ENCODE results near the gene POLDIP2. TPM values are rescaled to one million over a fixed set of nuclear protein-coding genes. Genes with fewer than 3 reads are reported as not detected.

Gene POLDIP2
- polyA plus RNA-seq, 3 donors = 87.4 to 92.1 (median 88.0) TPM

Other genes starting within 250 kb of the POLDIP2 start
- gene TMEM97, start 38.3 kb downstream of the POLDIP2 start, polyA plus RNA-seq (ENCODE audit: insufficient read length in 3 of 3) = 10 to 100 TPM; 50.0 to 63.4 (median 50.0) TPM
- gene IFT20, start 22.1 kb downstream of the POLDIP2 start, polyA plus RNA-seq (ENCODE audit: insufficient read length in 3 of 3) = 10 to 100 TPM; 52.8 to 60.9 (median 58.2) TPM
- 10 to 100 TPM; 42.2 to 44.6 (median 42.3) TPM for gene TNFAIP1, start 21.8 kb downstream of the POLDIP2 start, polyA plus RNA-seq (ENCODE audit: insufficient read length in 3 of 3)
- not detected for gene SEBOX, start 7.7 kb upstream of the POLDIP2 start, polyA plus RNA-seq (ENCODE audit: insufficient read length in 3 of 3)
- gene VTN, start 12.8 kb upstream of the POLDIP2 start, polyA plus RNA-seq (ENCODE audit: insufficient read length in 3 of 3) = 10 to 100 TPM; 15.4 to 26.1 (median 19.4) TPM
- 10 to 100 TPM; 10.5 to 15.9 (median 15.4) TPM for gene SARM1, start 14.2 kb upstream of the POLDIP2 start, polyA plus RNA-seq (ENCODE audit: insufficient read length in 3 of 3)
- 10 to 100 TPM; 12.5 to 15.1 (median 13.5) TPM for gene SLC46A1, start 48.7 kb upstream of the POLDIP2 start, polyA plus RNA-seq (ENCODE audit: insufficient read length in 3 of 3)
- gene SLC13A2, start 116.1 kb upstream of the POLDIP2 start, polyA plus RNA-seq (ENCODE audit: insufficient read length in 3 of 3) = 10 to 100 TPM; 12.2 to 16.7 (median 13.3) TPM
- gene FOXN1, start 148.8 kb upstream of the POLDIP2 start, polyA plus RNA-seq (ENCODE audit: insufficient read length in 3 of 3) = under 1 TPM; 0.49 to 0.92 (median 0.68) TPM
- 10 to 100 TPM; 53.8 to 63.2 (median 59.6) TPM for gene UNC119, start 195.1 kb upstream of the POLDIP2 start, polyA plus RNA-seq (ENCODE audit: insufficient read length in 3 of 3)
- gene PIGS, start 214.0 kb upstream of the POLDIP2 start, polyA plus RNA-seq (ENCODE audit: insufficient read length in 3 of 3) = 10 to 100 TPM; 94.7 to 98.0 (median 94.9) TPM
- gene ALDOC, start 219.4 kb upstream of the POLDIP2 start, polyA plus RNA-seq (ENCODE audit: insufficient read length in 3 of 3) = 10 to 100 TPM; 26.5 to 28.3 (median 27.3) TPM
- 10 to 100 TPM; 54.1 to 70.3 (median 68.1) TPM for gene SPAG5, start 241.5 kb upstream of the POLDIP2 start, polyA plus RNA-seq (ENCODE audit: insufficient read length in 3 of 3)